Osteocyte (in vitro differentiated cells): ENCODE results near the gene MTHFD1. TPM values are rescaled to one million over a fixed set of nuclear protein-coding genes. Genes with fewer than 3 reads are reported as not detected.
A peak's percentile ranks its signal among the peaks of the same experiment; 100 is the strongest.
"Not testable (repeated sequence)": the region's sequence is repeated elsewhere in the genome, so short reads cannot be mapped to it uniquely, and the experiment has no call there.

Experiments
- DNase-seq: peaks from one replicate; pipeline ENCODE4 v3.0.0; 2021; ENCODE audit warnings: mixed read lengths; ENCODE audit not compliant: unreplicated experiment; ENCODE audit errors: extremely low spot score
- H3K27ac Mint-ChIP-seq: one replicate; pipeline ENCODE4 v1.8.0; 2021; ENCODE audit warnings: mild to moderate bottlenecking, mixed read lengths; ENCODE audit not compliant: unreplicated experiment
- H3K27me3 Mint-ChIP-seq: one replicate; pipeline ENCODE4 v1.8.0; 2021; ENCODE audit warnings: mixed read lengths; ENCODE audit not compliant: unreplicated experiment
- H3K36me3 Mint-ChIP-seq: one replicate; pipeline ENCODE4 v1.8.0; 2021; ENCODE audit warnings: mixed read lengths; ENCODE audit not compliant: unreplicated experiment
- H3K4me1 Mint-ChIP-seq: one replicate; pipeline ENCODE4 v1.8.0; 2021; ENCODE audit warnings: mixed read lengths; ENCODE audit not compliant: unreplicated experiment
- H3K4me3 Mint-ChIP-seq: one replicate; pipeline ENCODE4 v1.8.0; 2021; ENCODE audit warnings: mild to moderate bottlenecking, moderate library complexity, mixed read lengths; ENCODE audit not compliant: unreplicated experiment
- H3K9me3 Mint-ChIP-seq: one replicate; pipeline ENCODE4 v1.8.0; 2021; ENCODE audit warnings: mixed read lengths; ENCODE audit not compliant: unreplicated experiment
- total RNA-seq: library from RNA; stranded (reverse); gene quantifications from 2 replicates; pipeline ENCODE4 v1.2.1, GENCODE V29; 2021
- TF ChIP-seq, protein P1 (sequence below): fragments of 200-600 bp; sonication (generic); IDR thresholded peaks from 2 replicates; pipeline ENCODE4 v1.5.0; 2021; ENCODE audit warnings: antibody characterized with exemption, mild to moderate bottlenecking, moderate library complexity

Gene MTHFD1
- total RNA-seq, 1 donor from 2014 or later: 77.8 TPM

DNA sequence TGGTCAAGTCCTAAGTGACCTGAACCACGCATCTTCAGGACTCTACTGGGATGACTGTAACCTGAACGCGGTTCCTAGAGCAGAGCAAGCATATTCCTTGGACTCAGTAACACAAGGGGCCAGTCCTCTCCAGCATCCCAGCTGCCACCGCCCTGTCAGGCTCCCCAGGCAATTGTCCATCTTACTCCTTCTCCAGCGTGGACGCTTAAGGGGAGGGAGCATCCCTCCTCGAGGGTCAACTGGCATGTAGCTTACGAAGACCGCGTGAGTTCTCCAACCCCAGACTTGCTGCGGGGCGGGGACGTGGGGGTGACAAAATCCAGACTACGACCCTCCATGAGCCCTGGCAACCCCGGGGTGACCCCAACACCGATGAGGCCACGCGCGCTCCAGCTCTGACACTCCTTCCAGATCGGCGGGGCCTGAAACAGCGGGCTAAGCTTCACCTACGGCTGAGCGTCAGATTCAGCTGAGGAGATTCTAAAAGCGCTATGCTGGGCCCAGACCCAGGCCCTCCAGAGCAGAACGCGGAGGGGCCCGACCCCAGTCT, 846 bp upstream of the MTHFD1 start:
- TF ChIP-seq, protein P1, sequence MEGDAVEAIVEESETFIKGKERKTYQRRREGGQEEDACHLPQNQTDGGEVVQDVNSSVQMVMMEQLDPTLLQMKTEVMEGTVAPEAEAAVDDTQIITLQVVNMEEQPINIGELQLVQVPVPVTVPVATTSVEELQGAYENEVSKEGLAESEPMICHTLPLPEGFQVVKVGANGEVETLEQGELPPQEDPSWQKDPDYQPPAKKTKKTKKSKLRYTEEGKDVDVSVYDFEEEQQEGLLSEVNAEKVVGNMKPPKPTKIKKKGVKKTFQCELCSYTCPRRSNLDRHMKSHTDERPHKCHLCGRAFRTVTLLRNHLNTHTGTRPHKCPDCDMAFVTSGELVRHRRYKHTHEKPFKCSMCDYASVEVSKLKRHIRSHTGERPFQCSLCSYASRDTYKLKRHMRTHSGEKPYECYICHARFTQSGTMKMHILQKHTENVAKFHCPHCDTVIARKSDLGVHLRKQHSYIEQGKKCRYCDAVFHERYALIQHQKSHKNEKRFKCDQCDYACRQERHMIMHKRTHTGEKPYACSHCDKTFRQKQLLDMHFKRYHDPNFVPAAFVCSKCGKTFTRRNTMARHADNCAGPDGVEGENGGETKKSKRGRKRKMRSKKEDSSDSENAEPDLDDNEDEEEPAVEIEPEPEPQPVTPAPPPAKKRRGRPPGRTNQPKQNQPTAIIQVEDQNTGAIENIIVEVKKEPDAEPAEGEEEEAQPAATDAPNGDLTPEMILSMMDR: no peak
- peak overlapping the region; percentile 97 for H3K4me3 Mint-ChIP-seq
- H3K9me3 Mint-ChIP-seq: no peaks in the 10 kb centered on the region
- no peak for DNase-seq
- peaks cover 32% of the 10 kb centered on the region for H3K4me1 Mint-ChIP-seq
- no peaks in the 10 kb centered on the region for H3K27me3 Mint-ChIP-seq
- H3K36me3 Mint-ChIP-seq: peaks cover 11% of the 10 kb centered on the region
- peak overlapping the region; percentile 96 for H3K27ac Mint-ChIP-seq

DNA sequence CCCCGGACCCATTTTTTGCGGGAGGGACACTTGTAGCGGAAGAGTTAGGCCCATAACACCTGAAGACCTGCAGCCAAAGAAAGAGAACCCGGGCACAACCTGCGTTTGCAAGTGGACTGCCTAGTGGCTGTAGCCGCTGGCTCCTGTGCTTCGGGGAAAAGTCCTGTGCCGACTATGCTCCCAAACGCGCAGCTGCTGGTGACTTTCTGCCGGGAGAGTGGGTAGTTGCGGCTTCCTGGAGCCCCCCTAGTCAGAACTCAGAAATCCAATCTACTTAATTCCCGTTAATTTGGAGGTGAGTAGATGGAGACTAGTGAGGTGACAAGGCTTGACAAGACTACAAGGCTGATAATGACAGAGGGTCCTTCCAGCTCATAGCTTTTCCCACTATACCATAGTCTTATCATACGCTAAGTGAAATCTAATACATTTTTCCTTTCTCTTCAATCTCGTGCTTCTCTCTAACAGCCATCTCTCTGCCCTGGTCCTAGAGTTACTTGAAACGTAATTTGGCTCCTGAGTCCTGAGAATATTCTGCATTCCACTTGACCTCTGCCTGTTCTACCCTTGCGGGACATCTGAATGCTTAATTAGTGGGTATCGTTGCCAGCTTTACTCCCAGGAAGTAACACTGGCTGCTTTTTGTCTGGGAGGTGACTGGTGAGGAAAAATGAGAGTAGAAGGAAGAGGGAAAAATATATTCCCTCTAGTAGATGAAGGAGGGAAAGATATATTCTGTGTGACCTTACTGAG, 556 bp downstream of the MTHFD1 start:
- Mint-ChIP-seq H3K4me3 (peak overlapping the region; percentile 97), H3K27me3 (no peaks in the 10 kb centered on the region), H3K36me3 (peaks cover 12% of the 10 kb centered on the region), H3K4me1 (peaks cover 32% of the 10 kb centered on the region), H3K9me3 (no peaks in the 10 kb centered on the region), H3K27ac (peak overlapping the region; percentile 96)
- TF ChIP-seq, protein P1: no peak
- DNase-seq: no peak

DNA sequence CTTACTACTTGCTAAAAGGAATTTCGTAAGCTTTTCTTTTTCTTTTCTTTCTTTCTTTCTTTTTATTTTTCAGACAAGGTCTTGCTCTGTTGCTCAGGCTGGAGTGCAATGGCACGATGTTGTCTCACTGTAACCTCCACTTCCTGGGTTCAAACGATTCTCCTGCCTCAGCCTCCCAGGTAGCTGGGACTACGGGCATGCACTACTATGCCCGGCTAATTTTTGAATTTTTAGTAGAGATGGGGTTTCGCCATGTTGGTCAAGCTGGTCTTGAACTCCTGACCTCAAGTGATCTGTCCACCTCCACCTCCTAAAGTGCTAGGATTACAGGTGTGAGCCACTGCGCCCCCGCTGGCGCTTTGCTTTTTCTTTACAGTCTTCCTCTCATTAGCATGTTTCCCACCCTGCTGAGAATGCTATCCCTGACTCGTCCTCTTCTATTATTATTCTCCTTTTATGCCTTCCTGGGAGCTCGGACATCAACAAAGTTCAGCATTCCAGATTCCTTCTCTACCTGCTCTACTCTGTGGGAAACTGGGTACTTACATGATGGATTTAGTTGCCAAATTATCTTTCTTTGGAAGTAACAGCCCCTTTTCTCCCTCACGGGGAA, 3.1 kb downstream of the MTHFD1 start:
- H3K4me1 Mint-ChIP-seq: peaks cover 35% of the 10 kb centered on the region
- H3K27ac Mint-ChIP-seq: no peak overlapping the region
- H3K4me3 Mint-ChIP-seq: no peak overlapping the region
- H3K27me3 Mint-ChIP-seq: no peaks in the 10 kb centered on the region
- DNase-seq: no peak
- H3K9me3 Mint-ChIP-seq: no peaks in the 10 kb centered on the region
- TF ChIP-seq, protein P1: no peak
- H3K36me3 Mint-ChIP-seq: peaks cover 13% of the 10 kb centered on the region

DNA sequence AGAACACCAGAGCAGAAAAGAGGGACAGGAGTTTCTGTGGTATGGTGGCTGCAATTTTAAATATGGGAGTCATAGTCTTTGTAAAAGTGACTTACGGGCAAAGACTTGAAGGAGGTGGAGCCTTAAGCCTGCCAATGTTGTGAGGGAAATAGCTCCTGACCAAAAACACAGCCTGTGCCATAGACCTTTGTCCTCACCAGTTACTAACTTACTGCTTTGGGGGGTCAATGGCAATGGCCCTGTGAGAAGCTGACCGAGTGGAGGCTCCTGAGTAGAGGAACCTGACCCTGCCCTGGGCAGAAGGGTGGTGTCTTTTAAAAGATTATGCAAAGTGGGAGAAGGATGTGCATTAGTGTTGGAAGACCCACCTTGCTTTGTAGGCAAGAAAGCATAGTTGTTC, 3.8 kb downstream of the MTHFD1 start:
- no peaks in the 10 kb centered on the region for H3K27me3 Mint-ChIP-seq
- peaks cover 33% of the 10 kb centered on the region for H3K4me1 Mint-ChIP-seq
- no peak for DNase-seq
- TF ChIP-seq, protein P1: no peak
- H3K27ac Mint-ChIP-seq: no peak overlapping the region
- H3K36me3 Mint-ChIP-seq: peaks cover 13% of the 10 kb centered on the region
- H3K4me3 Mint-ChIP-seq: no peak overlapping the region
- no peaks in the 10 kb centered on the region for H3K9me3 Mint-ChIP-seq

DNA sequence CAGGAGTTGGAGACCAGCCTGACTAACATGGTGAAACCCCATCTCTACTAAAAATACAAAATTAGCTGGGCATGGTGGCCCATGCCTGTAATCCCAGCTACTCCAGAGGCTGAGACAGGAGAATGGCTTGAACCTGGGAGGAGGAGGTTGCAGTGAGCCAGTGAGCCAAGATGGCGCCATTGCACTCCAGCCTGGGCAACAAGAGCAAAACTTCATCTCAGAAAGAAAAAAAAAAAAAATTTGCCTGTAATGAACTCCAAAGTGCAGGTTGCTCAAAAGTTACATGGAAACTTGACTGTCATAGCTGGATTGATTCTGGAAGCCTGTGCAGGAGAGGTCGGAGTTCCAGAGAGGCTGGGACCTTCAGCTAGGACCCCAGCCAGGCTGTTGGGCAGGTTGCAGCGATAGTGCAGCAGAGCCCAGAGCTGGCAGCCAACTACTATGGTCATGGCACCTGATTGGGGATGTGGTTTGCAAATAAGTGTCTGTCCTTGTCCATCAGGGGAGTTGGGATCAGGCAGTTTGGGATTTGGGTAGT, 5.1 kb downstream of the MTHFD1 start:
- not testable (repeated sequence) for H3K27ac Mint-ChIP-seq, H3K4me3 Mint-ChIP-seq, H3K9me3 Mint-ChIP-seq, DNase-seq, H3K27me3 Mint-ChIP-seq
- peaks cover 32% of the 10 kb centered on the region for H3K4me1 Mint-ChIP-seq
- H3K36me3 Mint-ChIP-seq: peaks cover 13% of the 10 kb centered on the region
